Rectal smooth muscle tissue (tissue), 1 donor: ENCODE measurements around the gene CCR5.

Source experiments
- H3K27ac ChIP-seq: one replicate; pipeline ENCODE4 v1.7.0; 2013; ENCODE audit warnings: low read depth, low read length, inconsistent platforms
- H3K27me3 ChIP-seq: one replicate; pipeline ENCODE4 v1.7.0; 2013; ENCODE audit warnings: low read length; ENCODE audit not compliant: control insufficient read depth, insufficient read depth
- H3K36me3 ChIP-seq: one replicate; pipeline ENCODE4 v1.7.0; 2013; ENCODE audit warnings: low read length; ENCODE audit not compliant: control insufficient read depth, insufficient read depth
- H3K4me1 ChIP-seq: one replicate; pipeline ENCODE4 v1.7.0; 2013; ENCODE audit warnings: low read length; ENCODE audit not compliant: control insufficient read depth, insufficient read depth
- H3K4me3 ChIP-seq: one replicate; pipeline ENCODE4 v1.7.0; 2013; ENCODE audit warnings: low read length
- H3K9ac ChIP-seq: one replicate; pipeline ENCODE4 v1.7.0; 2013; ENCODE audit warnings: low read length

Gene CCR5

GRCh38 chr3:46361408-46362283 lies 9.1 kb upstream of the CCR5 start:
- no peak overlapping the region for H3K4me3 ChIP-seq
- H3K27me3 ChIP-seq: no peaks in the 10 kb centered on the region
- H3K36me3 ChIP-seq: no peaks in the 10 kb centered on the region
- H3K4me1 ChIP-seq: no peaks in the 10 kb centered on the region
- no peak overlapping the region for H3K27ac ChIP-seq
- no peak overlapping the region for H3K9ac ChIP-seq

- no peaks in the 10 kb centered on the region for H3K36me3 ChIP-seq
- no peaks in the 10 kb centered on the region for H3K4me1 ChIP-seq
- H3K4me3 ChIP-seq: no peak overlapping the region
- no peak overlapping the region for H3K27ac ChIP-seq
- H3K9ac ChIP-seq: no peak overlapping the region
- H3K27me3 ChIP-seq: no peaks in the 10 kb centered on the region
These were observed 5.7 kb upstream of the CCR5 start for GRCh38 chr3:46365041-46365440.

- Histone ChIP-seq H3K9ac (no peak overlapping the region), H3K4me3 (no peak overlapping the region), H3K36me3 (no peaks in the 10 kb centered on the region), H3K4me1 (no peaks in the 10 kb centered on the region), H3K27me3 (no peaks in the 10 kb centered on the region), H3K27ac (no peak overlapping the region)
These were observed 4.8 kb upstream of the CCR5 start for GRCh38 chr3:46365737-46366524.

- H3K27ac ChIP-seq: no peak overlapping the region
- H3K27me3 ChIP-seq: no peaks in the 10 kb centered on the region
- no peak overlapping the region for H3K9ac ChIP-seq
- no peak overlapping the region for H3K4me3 ChIP-seq
- H3K4me1 ChIP-seq: no peaks in the 10 kb centered on the region
- no peaks in the 10 kb centered on the region for H3K36me3 ChIP-seq
These were observed 2.9 kb upstream of the CCR5 start for GRCh38 chr3:46367811-46368210.

GRCh38 chr3:46368569-46368968 lies 2.2 kb upstream of the CCR5 start:
- Histone ChIP-seq H3K9ac (no peak overlapping the region), H3K4me1 (no peaks in the 10 kb centered on the region), H3K27me3 (no peaks in the 10 kb centered on the region), H3K4me3 (no peak overlapping the region), H3K27ac (no peak overlapping the region), H3K36me3 (no peaks in the 10 kb centered on the region)

GRCh38 chr3:46369151-46369550 lies 1.6 kb upstream of the CCR5 start:
- no peak overlapping the region for H3K4me3 ChIP-seq
- no peaks in the 10 kb centered on the region for H3K27me3 ChIP-seq
- H3K4me1 ChIP-seq: no peaks in the 10 kb centered on the region
- H3K36me3 ChIP-seq: no peaks in the 10 kb centered on the region
- no peak overlapping the region for H3K9ac ChIP-seq
- no peak overlapping the region for H3K27ac ChIP-seq

- H3K27ac ChIP-seq: peak overlapping the region; percentile 8
- H3K9ac ChIP-seq: no peak overlapping the region
- H3K36me3 ChIP-seq: no peaks in the 10 kb centered on the region
- no peaks in the 10 kb centered on the region for H3K4me1 ChIP-seq
- H3K27me3 ChIP-seq: no peaks in the 10 kb centered on the region
- no peak overlapping the region for H3K4me3 ChIP-seq
These were observed 1.0 kb upstream of the CCR5 start for GRCh38 chr3:46369675-46370132.

- Histone ChIP-seq H3K27ac (no peak overlapping the region), H3K27me3 (no peaks in the 10 kb centered on the region), H3K9ac (no peak overlapping the region), H3K4me1 (no peaks in the 10 kb centered on the region), H3K36me3 (no peaks in the 10 kb centered on the region), H3K4me3 (no peak overlapping the region)
These were observed 984 bp downstream of the CCR5 start for GRCh38 chr3:46371519-46372340.

- Histone ChIP-seq H3K36me3 (no peaks in the 10 kb centered on the region), H3K4me3 (no peak overlapping the region), H3K4me1 (no peaks in the 10 kb centered on the region), H3K27ac (no peak overlapping the region), H3K27me3 (no peaks in the 10 kb centered on the region), H3K9ac (no peak overlapping the region)
These were observed 2.0 kb downstream of the CCR5 start for GRCh38 chr3:46372492-46373359.

GRCh38 chr3:46374755-46375154 lies 4.0 kb downstream of the CCR5 start:
- H3K36me3 ChIP-seq: no peaks in the 10 kb centered on the region
- no peak overlapping the region for H3K9ac ChIP-seq
- H3K27ac ChIP-seq: no peak overlapping the region
- H3K4me1 ChIP-seq: no peaks in the 10 kb centered on the region
- H3K27me3 ChIP-seq: no peaks in the 10 kb centered on the region
- H3K4me3 ChIP-seq: no peak overlapping the region

- no peak overlapping the region for H3K27ac ChIP-seq
- H3K27me3 ChIP-seq: no peaks in the 10 kb centered on the region
- no peak overlapping the region for H3K4me3 ChIP-seq
- no peaks in the 10 kb centered on the region for H3K36me3 ChIP-seq
- no peak overlapping the region for H3K9ac ChIP-seq
- H3K4me1 ChIP-seq: no peaks in the 10 kb centered on the region
These were observed 4.5 kb downstream of the CCR5 start for GRCh38 chr3:46375218-46375617.
